ENCODE measurements around the gene SYT13.

DNA sequence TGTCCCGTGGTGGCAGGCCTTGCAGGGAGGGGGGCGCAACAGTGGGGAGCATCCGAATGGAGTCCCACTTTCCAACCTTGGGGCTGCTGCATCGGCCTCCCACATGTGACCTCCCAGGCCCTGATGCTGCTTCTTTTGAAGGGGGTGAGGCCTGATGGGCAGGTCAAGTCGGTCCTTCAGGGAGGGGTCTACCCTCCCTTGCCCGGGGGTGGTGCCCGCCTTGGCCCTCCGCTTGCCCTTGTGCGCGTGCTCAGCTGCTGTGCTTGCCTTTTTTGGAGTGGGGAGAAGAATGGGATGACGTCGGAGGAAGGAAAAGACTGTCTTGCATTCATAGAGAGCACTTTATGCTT lies 72.8 kb downstream of the SYT13 start:
- TF ChIP-seq CTCF (IDR thresholded peaks at IDR 0.05; ENCODE audit: extremely low read depth in 1 of 2, insufficient read depth in 1 of 2, low read depth in 1 of 2, low read length in 2 of 2) (no peak), POLR2A (IDR thresholded peaks at IDR 0.05; ENCODE audit: low read depth, low read length) (no peak), MAX (IDR thresholded peaks at IDR 0.05; ENCODE audit: insufficient read depth, insufficient read length) (no peak), JUN (IDR thresholded peaks at IDR 0.05; ENCODE audit: borderline replicate concordance, insufficient read depth, insufficient read length, low read depth) (no peak), POLR2AphosphoS5 (IDR thresholded peaks at IDR 0.05; ENCODE audit: insufficient read depth, low read depth, low read length) (no peak)
